ENCODE results near the gene RASGRP3.

RASGRP3 gene

GRCh38 chr2:33589444-33589843 lies 113.0 kb downstream of the RASGRP3 start:
- DNase-seq, result no peak

- no peak for DNase-seq
Observed at GRCh38 chr2:33595385-33595784, 118.9 kb downstream of the RASGRP3 start.

- DNase-seq, result no peak
Observed at GRCh38 chr2:33597026-33597425, 120.6 kb downstream of the RASGRP3 start.

- no peak for DNase-seq
Observed at GRCh38 chr2:33598561-33599174, 122.2 kb downstream of the RASGRP3 start.

- peak; percentile 98 for DNase-seq
Observed at GRCh38 chr2:33599175-33599942, 122.9 kb downstream of the RASGRP3 start, which contains the start of gene FAM98A. Gene FAM98A, minus strand, starts transcription at chr2:33599299. Its CDS starts 78 bp downstream, at chr2:33599221.

GRCh38 chr2:33599943-33600192 lies 123.4 kb downstream of the RASGRP3 start:
- no peak for DNase-seq

- no peak for DNase-seq
Observed at GRCh38 chr2:33602201-33602830, 125.9 kb downstream of the RASGRP3 start.

- DNase-seq, result no peak
Observed at GRCh38 chr2:33603416-33603815, 127.0 kb downstream of the RASGRP3 start.

- no peak for DNase-seq
Observed at GRCh38 chr2:33605056-33605455, 128.6 kb downstream of the RASGRP3 start.

GRCh38 chr2:33606100-33606499 lies 129.7 kb downstream of the RASGRP3 start:
- DNase-seq, result no peak

- DNase-seq, result no peak
Observed at GRCh38 chr2:33606622-33607021, 130.2 kb downstream of the RASGRP3 start.

- DNase-seq, result no peak
Observed at GRCh38 chr2:33607251-33607721, 130.8 kb downstream of the RASGRP3 start.

GRCh38 chr2:33607905-33608304 lies 131.5 kb downstream of the RASGRP3 start:
- DNase-seq, result no peak

GRCh38 chr2:33614190-33614589 lies 137.7 kb downstream of the RASGRP3 start:
- no peak for DNase-seq

All from NCI-H1048 (cell line).